ENCODE data around the gene MAPK1. TPM values are rescaled to one million over a fixed set of nuclear protein-coding genes. Genes with fewer than 3 reads are reported as not detected.

MAPK1 gene
- total RNA-seq, 1 experiment from 2014 or later: 122 TPM

GRCh38 chr22:21824445-21824912 is 43.0 kb downstream of the MAPK1 start:
- H3K9me3 ChIP-seq (ENCODE audit: control insufficient read depth, insufficient read depth, low read depth, low read length): no peaks in the 10 kb centered on the region
- H3K27ac ChIP-seq (ENCODE audit: low read length): no peak overlapping the region
- H3K27me3 ChIP-seq (ENCODE audit: control insufficient read depth, insufficient read depth, low read length): no peaks in the 10 kb centered on the region
- no peak for ATAC-seq
- ChIA-PET POLR2A (no interaction called here), CTCF (no interaction called here)
- in situ Hi-C loops (cut with HindIII; ENCODE audit: low pct_unique_long_range_greater_than_20kb, low sequenced_read_pairs) (loop anchor here (25.0 kb wide), 1 partner anchor 113 kb away; no protein-coding TSS in a partner anchor), intact Hi-C loops (cut with micrococcal nuclease; ENCODE audit: unreplicated experiment) (no loop called here)
- no peaks in the 10 kb centered on the region; the same call in 1 of the 2 replicates for H3K4me1 ChIP-seq (ENCODE audit: control insufficient read depth, insufficient read depth, low read length)
- BruUV-seq (replicated peaks): no TSS peak
- no peaks in the 10 kb centered on the region for H3K36me3 ChIP-seq (ENCODE audit: control insufficient read depth, insufficient read depth, low read length)
- no peak for TF ChIP-seq POLR2AphosphoS5 (IDR thresholded peaks at IDR 0.05; ENCODE audit: low read depth, low read length)
- TF ChIP-seq CTCF (IDR thresholded peaks at IDR 0.05): no peak
- no peak for TF ChIP-seq REST (IDR thresholded peaks at IDR 0.05; ENCODE audit: insufficient read depth in 1 of 2, low read depth in 2 of 2, low read length in 1 of 2)
- TF ChIP-seq TCF7L2 (IDR thresholded peaks at IDR 0.05; ENCODE audit: low read depth, low read length): no peak
- no peak for TF ChIP-seq SIN3A (IDR thresholded peaks at IDR 0.05; ENCODE audit: borderline replicate concordance, insufficient read depth, low read depth, low read length)
- no peak overlapping the region for H3K4me3 ChIP-seq (ENCODE audit: low read depth in 2 of 2, low read length in 2 of 2)
- no peak for DNase-seq (ENCODE audit: low read depth, low spot score)

DNA sequence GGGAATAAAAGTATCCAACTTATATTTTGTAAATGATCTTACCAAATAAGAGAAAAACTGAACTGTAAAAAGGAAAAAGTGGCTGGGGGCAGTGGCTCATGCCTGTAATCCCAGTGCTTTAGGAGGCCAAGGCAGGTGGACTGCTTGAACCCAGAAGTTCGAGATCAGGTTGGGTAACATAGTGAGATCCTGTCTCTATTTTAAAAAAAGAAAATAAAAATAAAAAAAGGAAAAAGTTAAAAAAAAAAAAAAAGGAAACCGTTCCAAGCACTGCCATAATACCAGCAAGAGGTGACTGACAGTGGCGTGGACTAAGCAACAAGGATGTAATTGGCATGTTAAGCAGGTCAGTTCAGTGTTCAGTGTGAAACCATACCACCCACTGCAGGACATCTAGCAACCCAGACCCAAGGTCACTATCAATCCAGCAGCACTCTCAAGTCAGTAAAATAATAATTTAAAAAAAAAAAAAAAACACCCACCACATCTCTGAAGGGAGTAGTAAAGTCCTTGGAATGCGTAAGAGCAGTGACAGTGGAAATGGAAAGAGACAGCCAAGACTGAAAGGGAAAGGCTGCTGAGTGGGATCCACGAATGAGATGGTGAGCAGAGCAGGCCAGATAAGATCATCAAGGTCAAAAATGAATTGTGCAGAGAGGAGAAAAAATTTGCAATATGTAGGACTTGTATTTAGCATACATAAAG is 43.6 kb downstream of the MAPK1 start:
- no peak overlapping the region for H3K27ac ChIP-seq (ENCODE audit: low read length)
- intact Hi-C loops (cut with micrococcal nuclease; ENCODE audit: unreplicated experiment) (no loop called here), in situ Hi-C loops (cut with HindIII; ENCODE audit: low pct_unique_long_range_greater_than_20kb, low sequenced_read_pairs) (loop anchor here (25.0 kb wide), 1 partner anchor 113 kb away; no protein-coding TSS in a partner anchor)
- TF ChIP-seq CTCF (IDR thresholded peaks at IDR 0.05) (no peak), TCF7L2 (IDR thresholded peaks at IDR 0.05; ENCODE audit: low read depth, low read length) (no peak), REST (IDR thresholded peaks at IDR 0.05; ENCODE audit: insufficient read depth in 1 of 2, low read depth in 2 of 2, low read length in 1 of 2) (no peak), POLR2AphosphoS5 (IDR thresholded peaks at IDR 0.05; ENCODE audit: low read depth, low read length) (no peak), SIN3A (IDR thresholded peaks at IDR 0.05; ENCODE audit: borderline replicate concordance, insufficient read depth, low read depth, low read length) (no peak)
- H3K9me3 ChIP-seq (ENCODE audit: control insufficient read depth, insufficient read depth, low read depth, low read length): no peaks in the 10 kb centered on the region
- no peaks in the 10 kb centered on the region for H3K27me3 ChIP-seq (ENCODE audit: control insufficient read depth, insufficient read depth, low read length)
- ChIA-PET CTCF (no interaction called here), POLR2A (no interaction called here)
- H3K36me3 ChIP-seq (ENCODE audit: control insufficient read depth, insufficient read depth, low read length): no peaks in the 10 kb centered on the region
- no peaks in the 10 kb centered on the region; the same call in 1 of the 2 replicates for H3K4me1 ChIP-seq (ENCODE audit: control insufficient read depth, insufficient read depth, low read length)
- BruUV-seq (replicated peaks): no TSS peak
- no peak for DNase-seq (ENCODE audit: low read depth, low spot score)
- no peak for ATAC-seq
- no peak overlapping the region for H3K4me3 ChIP-seq (ENCODE audit: low read depth in 2 of 2, low read length in 2 of 2)
